Activated B cell treated with CpG ODN at 0.5 μM for 24 hours (primary cell): ENCODE results near the gene ENPP3. TPM values are rescaled to one million over a fixed set of nuclear protein-coding genes. Genes with fewer than 3 reads are reported as not detected.

Experiments used
- ATAC-seq: fragments of 200-7000 bp; cut with Tn5 transposase; one replicate; pipeline ENCODE4 v1.10.0; 2021; ENCODE audit warnings: low read depth, mild to moderate bottlenecking, moderate library complexity
- CTCF ChIA-PET: fragments of 350-600 bp; sonication (Branson Sonifier 250); formaldehyde crosslinking; loops from one replicate; lab custom pipeline; 2021; ENCODE audit warnings: antibody characterized with exemption; lab: Charles Lee
- POLR2A ChIA-PET: fragments of 350-600 bp; sonication (Branson Sonifier 250); formaldehyde crosslinking; loops from one replicate; lab custom pipeline; 2021; ENCODE audit warnings: antibody characterized with exemption; lab: Charles Lee
- DNase-seq: peaks from one replicate; pipeline ENCODE4 v3.0.0; 2022
- H3K27ac Mint-ChIP-seq: one replicate; pipeline ENCODE4 v1.8.0; 2020; ENCODE audit warnings: mixed read lengths
- H3K27me3 Mint-ChIP-seq: one replicate; pipeline ENCODE4 v1.8.0; 2021; ENCODE audit warnings: mixed read lengths
- H3K36me3 Mint-ChIP-seq: one replicate; pipeline ENCODE4 v1.8.0; 2021; ENCODE audit warnings: low read depth, mixed read lengths
- H3K4me1 Mint-ChIP-seq: one replicate; pipeline ENCODE4 v1.8.0; 2021; ENCODE audit warnings: mixed read lengths
- H3K4me3 Mint-ChIP-seq: one replicate; pipeline ENCODE4 v1.8.0; 2020; ENCODE audit warnings: mild to moderate bottlenecking, mixed read lengths
- H3K9me3 Mint-ChIP-seq: one replicate; pipeline ENCODE4 v1.8.0; 2020; ENCODE audit warnings: mixed read lengths
- intact Hi-C: fragments of 100-400 bp; cut with micrococcal nuclease; formaldehyde crosslinking; loops from one replicate; pipeline ENCODE4 v1.15.1; 2024
- total RNA-seq: library from RNA; stranded (reverse); gene quantifications from 2 replicates; pipeline ENCODE4 v1.2.3, GENCODE V29; 2022
- TF ChIP-seq, protein P1 (sequence below): fragments of 200-600 bp; IDR thresholded peaks from one replicate; pipeline ENCODE4 v1.8.0; 2022; ENCODE audit warnings: antibody characterized with exemption, mild to moderate bottlenecking

Gene ENPP3
- total RNA-seq, 1 donor from 2014 or later: 0.29 TPM

DNA sequence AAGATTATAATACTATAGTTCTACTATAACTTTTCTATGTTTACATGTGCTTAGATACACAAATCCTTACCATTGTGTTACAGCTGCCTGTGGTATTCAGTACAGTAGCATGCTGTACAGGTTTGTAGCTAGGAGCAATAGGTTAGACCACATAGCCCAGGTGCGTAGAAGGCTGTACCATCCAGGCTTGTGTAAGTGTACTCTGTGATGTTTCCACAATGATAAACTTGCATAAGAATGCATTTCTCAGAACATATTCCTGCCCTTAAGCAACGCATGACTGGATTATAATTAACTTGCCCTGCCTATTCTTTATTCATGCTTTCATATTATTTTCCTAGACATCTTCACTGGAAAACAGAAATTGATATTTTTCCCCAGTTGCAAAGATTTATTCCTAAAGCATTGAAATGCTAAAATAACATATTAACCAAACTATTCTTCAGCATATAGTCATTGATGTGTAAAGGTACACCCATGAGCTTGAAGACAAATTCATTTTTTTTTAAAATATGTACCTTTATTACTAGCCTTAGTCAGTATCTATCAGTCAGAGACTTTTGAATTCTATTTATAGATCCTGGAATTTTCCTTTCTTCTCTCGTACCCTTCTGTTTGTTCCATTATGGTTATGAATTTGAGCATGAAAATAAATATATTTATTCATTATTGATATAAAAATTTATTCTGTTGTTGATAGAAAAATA, 80.9 kb downstream of the ENPP3 start:
- no peak for ATAC-seq
- intact Hi-C loops: no loop called here
- no peaks in the 10 kb centered on the region for H3K27me3 Mint-ChIP-seq
- no peak overlapping the region for H3K4me3 Mint-ChIP-seq
- no peaks in the 10 kb centered on the region for H3K9me3 Mint-ChIP-seq
- no peak for DNase-seq
- TF ChIP-seq, protein P1, sequence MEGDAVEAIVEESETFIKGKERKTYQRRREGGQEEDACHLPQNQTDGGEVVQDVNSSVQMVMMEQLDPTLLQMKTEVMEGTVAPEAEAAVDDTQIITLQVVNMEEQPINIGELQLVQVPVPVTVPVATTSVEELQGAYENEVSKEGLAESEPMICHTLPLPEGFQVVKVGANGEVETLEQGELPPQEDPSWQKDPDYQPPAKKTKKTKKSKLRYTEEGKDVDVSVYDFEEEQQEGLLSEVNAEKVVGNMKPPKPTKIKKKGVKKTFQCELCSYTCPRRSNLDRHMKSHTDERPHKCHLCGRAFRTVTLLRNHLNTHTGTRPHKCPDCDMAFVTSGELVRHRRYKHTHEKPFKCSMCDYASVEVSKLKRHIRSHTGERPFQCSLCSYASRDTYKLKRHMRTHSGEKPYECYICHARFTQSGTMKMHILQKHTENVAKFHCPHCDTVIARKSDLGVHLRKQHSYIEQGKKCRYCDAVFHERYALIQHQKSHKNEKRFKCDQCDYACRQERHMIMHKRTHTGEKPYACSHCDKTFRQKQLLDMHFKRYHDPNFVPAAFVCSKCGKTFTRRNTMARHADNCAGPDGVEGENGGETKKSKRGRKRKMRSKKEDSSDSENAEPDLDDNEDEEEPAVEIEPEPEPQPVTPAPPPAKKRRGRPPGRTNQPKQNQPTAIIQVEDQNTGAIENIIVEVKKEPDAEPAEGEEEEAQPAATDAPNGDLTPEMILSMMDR: no peak
- CTCF ChIA-PET: no interaction called here
- no peaks in the 10 kb centered on the region for H3K4me1 Mint-ChIP-seq
- POLR2A ChIA-PET: no interaction called here
- no peaks in the 10 kb centered on the region for H3K36me3 Mint-ChIP-seq
- no peak overlapping the region for H3K27ac Mint-ChIP-seq

DNA sequence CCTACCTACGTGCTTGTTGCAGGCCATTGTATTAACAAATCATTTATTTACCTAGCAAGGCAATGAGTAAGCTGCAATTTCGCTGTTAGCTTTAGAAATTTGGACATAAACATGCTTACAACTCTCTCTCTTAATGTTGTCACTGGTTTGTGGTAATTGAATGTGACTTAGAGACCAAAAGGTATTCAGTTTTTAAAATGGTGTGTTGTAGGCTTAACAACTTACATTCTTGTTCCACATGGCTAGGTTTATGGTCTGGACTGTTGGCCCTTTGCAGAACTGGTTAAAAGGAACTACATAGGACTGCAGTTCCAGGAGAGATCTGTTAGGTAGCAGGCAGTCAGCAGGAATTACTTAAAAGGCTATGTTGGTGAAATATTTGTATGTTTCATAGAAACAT, 84.1 kb downstream of the ENPP3 start:
- H3K27me3 Mint-ChIP-seq: no peaks in the 10 kb centered on the region
- CTCF ChIA-PET: interaction anchor here (0.6 kb wide), 1 partner anchor 10 kb away, joined by 3 read pairs; no protein-coding TSS in a partner anchor
- H3K4me3 Mint-ChIP-seq: no peak overlapping the region
- TF ChIP-seq, protein P1: no peak
- intact Hi-C loops: no loop called here
- H3K9me3 Mint-ChIP-seq: no peaks in the 10 kb centered on the region
- H3K27ac Mint-ChIP-seq: no peak overlapping the region
- no peak for ATAC-seq
- POLR2A ChIA-PET: no interaction called here
- DNase-seq: no peak
- H3K4me1 Mint-ChIP-seq: no peaks in the 10 kb centered on the region
- peaks cover under 1% of the 10 kb centered on the region for H3K36me3 Mint-ChIP-seq

DNA sequence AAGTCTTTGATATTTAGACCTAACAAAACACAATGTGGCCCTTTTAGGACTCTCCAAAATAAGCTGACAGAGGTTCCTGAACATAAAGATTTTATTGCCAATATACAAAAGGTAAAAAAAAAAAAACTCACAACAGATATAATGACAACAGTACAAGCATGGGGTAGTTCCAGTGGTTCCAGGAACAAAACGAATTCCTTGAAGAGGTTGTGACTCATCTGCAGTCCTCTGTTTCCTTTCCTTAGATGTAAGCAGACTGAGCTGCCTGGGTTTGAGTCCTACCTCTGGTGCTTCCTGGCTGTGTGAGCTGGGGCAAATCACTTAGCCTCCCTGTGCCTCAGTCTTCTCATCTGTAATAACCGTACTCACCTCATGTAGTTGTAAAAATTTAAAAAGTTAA, 87.0 kb downstream of the ENPP3 start:
- Mint-ChIP-seq H3K4me3 (no peak overlapping the region), H3K27me3 (no peaks in the 10 kb centered on the region), H3K36me3 (peaks cover 2% of the 10 kb centered on the region), H3K27ac (no peak overlapping the region), H3K9me3 (no peaks in the 10 kb centered on the region), H3K4me1 (no peaks in the 10 kb centered on the region)
- POLR2A ChIA-PET: no interaction called here
- TF ChIP-seq, protein P1: no peak
- DNase-seq (no peak), ATAC-seq (no peak)
- CTCF ChIA-PET: no interaction called here
- intact Hi-C loops: no loop called here

DNA sequence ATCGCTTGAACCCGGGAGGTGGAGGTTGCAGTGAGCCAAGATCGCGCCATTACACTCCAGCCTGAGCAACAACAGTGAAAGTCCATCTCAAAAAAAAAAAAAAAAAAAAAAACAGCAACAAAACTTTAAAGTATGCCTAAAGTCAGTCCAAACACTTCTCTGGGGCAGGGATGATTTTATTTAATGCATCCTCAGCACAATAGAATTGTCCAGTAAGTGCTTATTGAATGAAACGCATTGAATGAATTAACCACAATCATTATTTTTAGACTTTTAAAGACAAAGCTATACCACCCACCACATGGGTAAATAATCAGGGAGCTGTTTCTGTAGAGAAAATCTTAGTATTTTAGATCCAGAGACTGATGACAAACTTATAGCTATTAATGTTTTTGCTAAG, 90.4 kb downstream of the ENPP3 start:
- Mint-ChIP-seq H3K36me3 (peaks cover 2% of the 10 kb centered on the region), H3K4me1 (no peaks in the 10 kb centered on the region), H3K9me3 (no peaks in the 10 kb centered on the region), H3K27ac (no peak overlapping the region), H3K4me3 (no peak overlapping the region), H3K27me3 (no peaks in the 10 kb centered on the region)
- ATAC-seq (no peak), DNase-seq (no peak)
- TF ChIP-seq, protein P1: no peak
- ChIA-PET CTCF (no interaction called here), POLR2A (no interaction called here)
- intact Hi-C loops: no loop called here

DNA sequence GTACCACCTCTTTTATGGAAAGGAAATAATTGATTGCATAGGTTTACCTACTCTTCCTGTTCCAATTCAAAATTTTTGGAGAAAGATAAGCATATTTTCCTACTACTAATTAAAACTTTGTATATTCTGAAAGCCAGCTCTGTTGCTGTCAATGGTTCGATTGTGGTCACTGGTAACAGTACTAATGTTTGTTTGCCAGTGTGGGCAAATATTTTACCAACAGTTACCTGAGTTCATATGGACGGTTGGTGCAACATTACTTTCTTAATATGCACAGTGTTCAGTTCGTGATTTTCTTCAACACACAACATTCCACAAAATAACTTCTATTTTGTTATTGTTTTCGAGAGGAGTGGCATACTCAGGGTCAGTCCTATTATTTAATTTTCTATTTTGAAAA, 90.8 kb downstream of the ENPP3 start:
- POLR2A ChIA-PET: no interaction called here
- H3K27me3 Mint-ChIP-seq: no peaks in the 10 kb centered on the region

More for the DNA sequence above, 90.8 kb downstream of the ENPP3 start:
- H3K4me3 Mint-ChIP-seq: no peak overlapping the region
- CTCF ChIA-PET: no interaction called here
- intact Hi-C loops: no loop called here
- ATAC-seq (no peak), DNase-seq (no peak)
- H3K36me3 Mint-ChIP-seq: peaks cover 2% of the 10 kb centered on the region
- no peaks in the 10 kb centered on the region for H3K4me1 Mint-ChIP-seq
- H3K9me3 Mint-ChIP-seq: no peaks in the 10 kb centered on the region
- H3K27ac Mint-ChIP-seq: no peak overlapping the region
- TF ChIP-seq, protein P1: no peak
